ENCODE data around the gene IFTAP.
"Not testable (repeated sequence)": the region's sequence is repeated elsewhere in the genome, so short reads cannot be mapped to it uniquely, and the experiment has no call there.

IFTAP gene, protein sequence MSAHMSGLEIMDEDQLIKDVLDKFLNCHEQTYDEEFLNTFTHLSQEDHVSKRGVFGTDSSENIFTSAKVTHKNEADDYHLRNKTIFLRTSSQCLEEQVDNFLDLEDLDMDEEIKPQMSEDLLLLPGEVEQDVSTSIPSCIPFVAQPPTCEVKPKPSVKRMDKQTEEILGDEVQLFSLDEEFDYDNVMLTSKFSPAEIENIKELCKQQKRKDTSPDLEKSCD

DNA sequence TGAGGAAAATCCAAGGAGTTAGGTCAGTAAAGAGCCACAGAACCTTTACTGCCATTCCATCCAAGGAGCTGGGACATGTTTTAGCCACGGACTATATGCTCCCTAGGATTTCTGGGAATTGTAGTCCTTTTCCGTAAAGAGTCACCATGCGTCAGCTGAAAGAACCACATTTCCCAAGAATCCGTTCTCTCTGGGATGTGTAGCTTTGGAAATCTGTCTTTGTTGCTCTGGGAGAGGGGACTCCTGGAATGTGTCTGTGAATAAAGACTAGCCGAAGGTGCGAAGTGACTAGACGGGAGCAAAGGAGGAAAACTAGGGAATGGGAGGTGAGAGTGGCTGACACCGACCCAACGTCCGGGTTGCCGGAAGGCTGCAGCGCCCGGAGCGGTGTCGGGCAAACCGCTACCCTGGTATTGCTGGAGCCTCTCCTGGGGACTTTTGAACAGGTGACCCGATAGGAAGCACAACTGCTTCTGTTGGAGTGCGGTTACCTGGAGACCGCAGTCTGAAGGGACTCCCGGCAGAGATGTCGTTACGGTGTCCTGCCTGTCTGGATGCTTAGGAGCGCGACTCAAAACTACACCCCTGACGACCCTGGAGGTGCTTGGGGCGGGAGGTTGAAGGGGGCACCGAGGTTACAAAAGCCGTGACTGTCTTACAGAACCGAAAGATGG is at the start of gene IFTAP:
Gene IFTAP, plus strand, starts transcription at position 187 of the 674 bp plus-strand sequence. CDS start 15,602 bp downstream, outside the sequence.
- peak; percentile 7 to 93 (median 62) for DNase-seq

- DNase-seq = no peak
Measured at GRCh38 chr11:36550385-36551115, 43.8 kb upstream of the IFTAP start.

GRCh38 chr11:36557390-36557789 is 36.9 kb upstream of the IFTAP start:
- DNase-seq = not testable (repeated sequence)

GRCh38 chr11:36557991-36558390 is 36.3 kb upstream of the IFTAP start:
- DNase-seq = no peak

DNA sequence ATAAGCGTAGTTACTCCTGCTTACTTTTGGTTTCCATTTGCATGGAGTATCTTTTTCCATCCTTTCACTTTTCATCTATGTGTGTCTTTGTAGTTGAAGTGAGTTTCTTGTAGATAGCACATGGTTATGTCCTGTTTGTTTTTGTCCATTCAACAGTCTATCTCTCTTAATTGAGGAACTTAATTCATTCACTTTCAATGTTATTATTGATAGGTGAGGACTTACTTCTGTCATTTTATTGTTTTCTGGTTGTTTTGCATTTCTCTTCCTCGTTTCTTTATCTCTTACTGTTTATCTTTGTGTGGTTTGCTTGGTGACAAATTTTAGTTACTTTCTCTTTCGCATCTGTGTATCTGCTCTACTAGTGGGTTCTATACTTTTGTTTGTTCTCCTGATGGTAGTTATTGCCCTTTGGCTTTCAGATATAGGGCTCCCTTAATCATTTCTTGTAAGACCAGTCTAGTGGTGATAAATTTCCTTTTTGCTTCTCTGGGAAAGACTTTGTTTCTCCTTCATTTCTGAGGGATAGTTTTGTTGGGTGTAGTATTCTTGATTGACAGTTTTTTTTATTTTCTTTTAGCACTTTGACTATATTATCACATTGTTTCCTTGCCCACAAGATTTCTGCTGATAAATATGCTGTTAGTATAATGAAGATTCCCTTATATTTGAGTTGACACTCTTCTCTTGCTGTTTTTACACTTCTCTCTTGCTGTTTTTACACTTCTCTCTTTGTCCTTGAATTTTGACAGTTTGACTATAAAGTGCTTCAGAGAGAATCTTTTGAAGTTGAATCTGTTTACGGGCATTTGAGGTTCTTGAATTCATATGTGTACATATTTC is 35.5 kb upstream of the IFTAP start:
- no peak for DNase-seq

- peak in 45 of 58 donors; percentile 3 to 73 (median 27) for DNase-seq
Measured at GRCh38 chr11:36564376-36565030, 29.8 kb upstream of the IFTAP start.

GRCh38 chr11:36565031-36565610 is 29.2 kb upstream of the IFTAP start:
- no peak for DNase-seq

- no peak for DNase-seq
Measured at GRCh38 chr11:36566407-36567053, 27.8 kb upstream of the IFTAP start.

DNA sequence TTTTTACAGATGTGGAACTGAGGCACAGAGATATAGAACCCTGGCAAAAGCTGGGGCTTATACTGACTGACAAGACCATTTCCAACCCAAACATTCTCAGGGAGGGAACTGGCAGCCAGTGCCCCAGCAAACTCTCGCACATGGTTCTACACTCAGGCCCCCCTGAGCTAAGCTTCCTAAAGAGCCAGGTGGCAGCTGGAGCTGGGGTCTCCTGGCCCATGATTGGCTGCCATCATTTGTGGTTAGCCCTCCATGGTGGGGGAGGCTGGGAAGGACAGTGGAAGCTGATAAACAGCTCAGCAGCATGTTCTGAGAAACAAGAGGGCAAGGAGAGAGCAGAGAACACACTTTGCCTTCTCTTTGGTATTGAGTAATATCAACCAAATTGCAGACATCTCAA is 26.6 kb upstream of the IFTAP start, which contains the start of gene RAG1:
Gene RAG1, plus strand, starts transcription at position 314 of the 400 bp plus-strand sequence. CDS start 5,298 bp downstream, outside the sequence.
- no peak for DNase-seq

- no peak for DNase-seq
Measured at GRCh38 chr11:36569095-36569494, 25.2 kb upstream of the IFTAP start.

DNA sequence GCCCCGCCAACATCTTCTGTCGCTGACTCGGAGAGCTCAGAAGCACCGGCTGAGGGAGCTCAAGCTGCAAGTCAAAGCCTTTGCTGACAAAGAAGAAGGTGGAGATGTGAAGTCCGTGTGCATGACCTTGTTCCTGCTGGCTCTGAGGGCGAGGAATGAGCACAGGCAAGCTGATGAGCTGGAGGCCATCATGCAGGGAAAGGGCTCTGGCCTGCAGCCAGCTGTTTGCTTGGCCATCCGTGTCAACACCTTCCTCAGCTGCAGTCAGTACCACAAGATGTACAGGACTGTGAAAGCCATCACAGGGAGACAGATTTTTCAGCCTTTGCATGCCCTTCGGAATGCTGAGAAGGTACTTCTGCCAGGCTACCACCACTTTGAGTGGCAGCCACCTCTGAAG is 19.8 kb upstream of the IFTAP start:
- no peak for DNase-seq

- DNase-seq = no peak
Measured at GRCh38 chr11:36577373-36577772, 16.9 kb upstream of the IFTAP start.

- DNase-seq = no peak
Measured at GRCh38 chr11:36577859-36578258, 16.4 kb upstream of the IFTAP start.

GRCh38 chr11:36578458-36578857 is 15.8 kb upstream of the IFTAP start:
- no peak for DNase-seq

DNA sequence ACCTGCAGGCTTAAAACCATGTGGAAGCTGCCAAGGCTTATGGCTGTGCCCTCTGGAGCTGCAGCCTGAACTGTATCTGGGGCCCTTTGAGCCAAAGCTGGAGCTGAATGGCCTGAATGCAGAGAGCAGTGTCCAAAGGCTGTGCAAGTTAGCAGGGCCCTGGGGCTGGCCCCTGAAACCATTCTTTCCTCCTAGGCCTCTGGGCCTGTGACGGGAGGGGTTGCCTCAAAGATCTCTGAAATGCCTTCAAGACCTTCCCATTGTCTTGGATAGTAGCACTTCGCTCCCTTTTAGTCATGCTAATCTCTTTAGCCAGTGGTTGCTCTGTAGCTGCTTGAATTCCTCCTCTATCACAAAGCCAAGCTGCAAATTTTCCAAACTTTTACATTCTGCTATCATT is 12.8 kb upstream of the IFTAP start:
- DNase-seq = no peak

DNA sequence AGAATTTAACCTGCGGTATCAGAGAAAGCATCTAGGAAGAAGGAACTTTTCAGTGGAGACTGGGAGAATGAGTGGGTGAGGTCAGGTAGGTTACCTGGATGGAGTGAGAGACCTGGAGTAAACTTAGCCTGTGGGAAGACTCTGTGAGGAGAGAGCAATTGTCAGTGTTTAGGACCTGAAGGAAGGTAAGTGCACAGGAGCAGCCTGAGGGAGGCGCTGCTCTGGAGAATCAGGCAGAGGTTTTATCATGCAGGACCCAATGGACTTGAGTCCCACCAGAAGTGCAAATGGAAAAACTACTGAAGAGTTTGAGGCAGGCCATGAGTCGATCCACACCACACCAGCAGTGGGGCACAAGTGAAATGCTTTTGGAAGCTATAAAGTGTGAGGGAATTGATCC is 10.6 kb upstream of the IFTAP start:
- DNase-seq = no peak

DNA sequence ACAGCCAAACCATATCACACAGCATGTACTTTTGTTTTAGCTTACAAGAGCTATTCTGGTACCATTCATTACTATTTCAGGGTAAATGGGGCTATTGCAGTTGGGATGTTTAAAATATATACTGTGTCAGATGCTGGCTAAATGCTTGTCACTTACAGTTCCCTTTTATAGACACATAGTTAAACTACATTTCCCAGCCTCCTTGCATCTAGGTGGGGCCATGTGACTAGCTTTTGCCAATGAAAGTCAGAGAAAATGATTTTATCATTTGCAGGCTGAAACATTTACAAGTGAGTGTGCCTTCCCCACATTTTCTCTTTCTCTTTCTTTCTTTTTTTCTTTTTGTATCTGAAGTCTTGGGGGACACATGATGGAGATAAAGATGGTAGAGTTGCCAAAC is 7.8 kb upstream of the IFTAP start:
- DNase-seq = no peak

- DNase-seq = no peak
Measured at GRCh38 chr11:36588099-36588498, 6.2 kb upstream of the IFTAP start.

DNA sequence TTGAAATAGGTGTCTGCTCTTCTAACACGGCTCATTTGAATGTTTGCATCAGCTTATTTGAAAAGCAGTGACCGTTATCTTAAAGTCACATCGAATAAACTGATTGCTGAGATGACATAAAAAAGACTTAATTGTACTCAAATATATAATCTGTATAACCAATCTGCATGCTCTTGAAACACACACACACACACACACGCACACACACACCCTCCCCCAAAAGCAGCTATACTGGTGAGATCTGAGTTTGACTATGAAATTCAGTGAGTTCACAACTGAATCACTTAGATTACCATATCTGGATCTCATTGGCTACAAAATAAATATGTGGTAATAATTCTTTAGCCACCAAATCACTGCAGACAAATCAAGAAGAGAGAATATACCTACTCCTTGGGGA is 3.8 kb upstream of the IFTAP start:
- DNase-seq = no peak

DNA sequence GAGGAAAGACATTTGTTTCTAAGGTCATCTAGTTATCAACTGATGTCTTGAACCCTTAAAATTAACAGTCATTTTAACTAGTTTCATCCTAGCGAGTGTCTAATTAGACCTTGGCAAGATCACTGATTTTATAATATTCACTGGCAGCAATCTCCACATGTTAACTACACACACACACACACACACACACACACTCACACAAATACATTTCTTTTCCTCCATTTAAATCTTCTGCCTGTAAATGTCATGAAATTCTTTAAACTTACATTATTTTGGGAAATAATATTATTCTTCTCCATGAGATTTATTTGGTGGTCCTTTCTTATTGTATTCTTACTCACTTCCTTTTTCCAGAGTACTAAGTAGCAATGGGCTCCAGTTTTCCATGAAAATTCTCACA is 2.9 kb upstream of the IFTAP start:
- DNase-seq = no peak
